Activated T-cell treated with anti-CD3 and anti-CD28 coated beads, Interleukin-2, amount 50 U/mL, for 24 hours (primary cell): ENCODE data around the gene GPC5.

ENCODE experiments used
- DNase-seq: peaks from one replicate; pipeline ENCODE4 v3.0.0-alpha.2; 2020
- H3K27ac Mint-ChIP-seq: 2 replicates; pipeline ENCODE4 v1.8.0; 2020; ENCODE audit warnings: mild to moderate bottlenecking, mixed read lengths
- H3K27me3 Mint-ChIP-seq: 2 replicates; pipeline ENCODE4 v1.8.0; 2020; ENCODE audit warnings: mixed read lengths
- H3K36me3 Mint-ChIP-seq: 2 replicates; pipeline ENCODE4 v1.8.0; 2020; ENCODE audit warnings: low read depth, mixed read lengths
- H3K4me1 Mint-ChIP-seq: 2 replicates; pipeline ENCODE4 v1.8.0; 2020; ENCODE audit warnings: low read depth, mixed read lengths
- H3K4me3 Mint-ChIP-seq: 2 replicates; pipeline ENCODE4 v1.8.0; 2020; ENCODE audit warnings: mild to moderate bottlenecking, moderate library complexity, mixed read lengths
- H3K9me3 Mint-ChIP-seq: 2 replicates; pipeline ENCODE4 v1.8.0; 2020; ENCODE audit warnings: mixed read lengths

The GPC5 gene

GRCh38 chr13:92560883-92561282 is 1162.5 kb downstream of the GPC5 start:
- H3K36me3 Mint-ChIP-seq = no peaks in the 10 kb centered on the region
- no peaks in the 10 kb centered on the region for H3K27me3 Mint-ChIP-seq
- H3K4me1 Mint-ChIP-seq = no peaks in the 10 kb centered on the region
- no peak for DNase-seq
- H3K9me3 Mint-ChIP-seq = no peaks in the 10 kb centered on the region
- H3K4me3 Mint-ChIP-seq = no peak overlapping the region
- H3K27ac Mint-ChIP-seq = no peak overlapping the region

- no peaks in the 10 kb centered on the region for H3K27me3 Mint-ChIP-seq
- no peaks in the 10 kb centered on the region for H3K9me3 Mint-ChIP-seq
- no peaks in the 10 kb centered on the region for H3K36me3 Mint-ChIP-seq
- H3K4me3 Mint-ChIP-seq = no peak overlapping the region
- no peak for DNase-seq
- no peaks in the 10 kb centered on the region for H3K4me1 Mint-ChIP-seq
- H3K27ac Mint-ChIP-seq = no peak overlapping the region
Measured at GRCh38 chr13:92564942-92565341, 1166.5 kb downstream of the GPC5 start.

- Mint-ChIP-seq H3K36me3 (no peaks in the 10 kb centered on the region), H3K9me3 (no peaks in the 10 kb centered on the region), H3K4me3 (no peak overlapping the region), H3K4me1 (no peaks in the 10 kb centered on the region), H3K27me3 (no peaks in the 10 kb centered on the region), H3K27ac (no peak overlapping the region)
- DNase-seq = no peak
Measured at GRCh38 chr13:92566767-92567166, 1168.3 kb downstream of the GPC5 start.

- DNase-seq = no peak
- Mint-ChIP-seq H3K27me3 (no peaks in the 10 kb centered on the region), H3K4me1 (no peaks in the 10 kb centered on the region), H3K9me3 (no peaks in the 10 kb centered on the region), H3K27ac (no peak overlapping the region), H3K4me3 (no peak overlapping the region), H3K36me3 (no peaks in the 10 kb centered on the region)
Measured at GRCh38 chr13:92572190-92572589, 1173.8 kb downstream of the GPC5 start.

GRCh38 chr13:92573467-92574057 is 1175.1 kb downstream of the GPC5 start:
- H3K4me1 Mint-ChIP-seq = no peaks in the 10 kb centered on the region
- DNase-seq = no peak
- peaks cover 2% of the 10 kb centered on the region for H3K9me3 Mint-ChIP-seq
- H3K36me3 Mint-ChIP-seq = no peaks in the 10 kb centered on the region
- no peak overlapping the region for H3K27ac Mint-ChIP-seq
- H3K4me3 Mint-ChIP-seq = no peak overlapping the region
- H3K27me3 Mint-ChIP-seq = no peaks in the 10 kb centered on the region

- H3K4me3 Mint-ChIP-seq = no peak overlapping the region
- peaks cover 2% of the 10 kb centered on the region for H3K9me3 Mint-ChIP-seq
- H3K27ac Mint-ChIP-seq = no peak overlapping the region
- no peaks in the 10 kb centered on the region for H3K4me1 Mint-ChIP-seq
- no peaks in the 10 kb centered on the region for H3K27me3 Mint-ChIP-seq
- no peaks in the 10 kb centered on the region for H3K36me3 Mint-ChIP-seq
- DNase-seq = no peak
Measured at GRCh38 chr13:92574499-92574898, 1176.1 kb downstream of the GPC5 start.

- no peaks in the 10 kb centered on the region for H3K27me3 Mint-ChIP-seq
- H3K9me3 Mint-ChIP-seq = peaks cover 2% of the 10 kb centered on the region
- no peaks in the 10 kb centered on the region for H3K36me3 Mint-ChIP-seq
- no peak for DNase-seq
- H3K4me1 Mint-ChIP-seq = no peaks in the 10 kb centered on the region
- no peak overlapping the region for H3K4me3 Mint-ChIP-seq
- no peak overlapping the region for H3K27ac Mint-ChIP-seq
Measured at GRCh38 chr13:92575777-92576176, 1177.4 kb downstream of the GPC5 start.

GRCh38 chr13:92578358-92578757 is 1179.9 kb downstream of the GPC5 start:
- peaks cover 2% of the 10 kb centered on the region for H3K9me3 Mint-ChIP-seq
- H3K4me1 Mint-ChIP-seq = no peaks in the 10 kb centered on the region
- no peak overlapping the region for H3K27ac Mint-ChIP-seq
- H3K27me3 Mint-ChIP-seq = no peaks in the 10 kb centered on the region
- DNase-seq = no peak
- H3K36me3 Mint-ChIP-seq = no peaks in the 10 kb centered on the region
- H3K4me3 Mint-ChIP-seq = no peak overlapping the region

- no peak overlapping the region for H3K4me3 Mint-ChIP-seq
- no peaks in the 10 kb centered on the region for H3K36me3 Mint-ChIP-seq
- no peak for DNase-seq
- H3K27ac Mint-ChIP-seq = no peak overlapping the region
- H3K4me1 Mint-ChIP-seq = no peaks in the 10 kb centered on the region
- peaks cover 19% of the 10 kb centered on the region for H3K9me3 Mint-ChIP-seq
- no peaks in the 10 kb centered on the region for H3K27me3 Mint-ChIP-seq
Measured at GRCh38 chr13:92589955-92590354, 1191.5 kb downstream of the GPC5 start.

- Mint-ChIP-seq H3K4me1 (no peaks in the 10 kb centered on the region), H3K9me3 (peaks cover 22% of the 10 kb centered on the region), H3K4me3 (no peak overlapping the region), H3K27ac (no peak overlapping the region), H3K36me3 (no peaks in the 10 kb centered on the region), H3K27me3 (no peaks in the 10 kb centered on the region)
- DNase-seq = no peak
Measured at GRCh38 chr13:92590503-92590908, 1192.1 kb downstream of the GPC5 start.

GRCh38 chr13:92591117-92591516 is 1192.7 kb downstream of the GPC5 start:
- Mint-ChIP-seq H3K36me3 (no peaks in the 10 kb centered on the region), H3K9me3 (peaks cover 16% of the 10 kb centered on the region), H3K27me3 (no peaks in the 10 kb centered on the region), H3K4me1 (no peaks in the 10 kb centered on the region), H3K27ac (no peak overlapping the region), H3K4me3 (no peak overlapping the region)
- no peak for DNase-seq

GRCh38 chr13:92592757-92593156 is 1194.3 kb downstream of the GPC5 start:
- no peak overlapping the region for H3K27ac Mint-ChIP-seq
- H3K36me3 Mint-ChIP-seq = no peaks in the 10 kb centered on the region
- DNase-seq = no peak
- no peak overlapping the region for H3K4me3 Mint-ChIP-seq
- H3K9me3 Mint-ChIP-seq = peaks cover 16% of the 10 kb centered on the region
- no peaks in the 10 kb centered on the region for H3K4me1 Mint-ChIP-seq
- no peaks in the 10 kb centered on the region for H3K27me3 Mint-ChIP-seq

GRCh38 chr13:92602560-92602959 is 1204.1 kb downstream of the GPC5 start:
- Mint-ChIP-seq H3K36me3 (no peaks in the 10 kb centered on the region), H3K27me3 (no peaks in the 10 kb centered on the region), H3K27ac (no peak overlapping the region), H3K4me3 (no peak overlapping the region), H3K4me1 (no peaks in the 10 kb centered on the region), H3K9me3 (no peaks in the 10 kb centered on the region)
- no peak for DNase-seq

- Mint-ChIP-seq H3K27ac (no peak overlapping the region), H3K27me3 (no peaks in the 10 kb centered on the region), H3K9me3 (peaks cover 6% of the 10 kb centered on the region), H3K4me3 (no peak overlapping the region), H3K4me1 (no peaks in the 10 kb centered on the region), H3K36me3 (no peaks in the 10 kb centered on the region)
- no peak for DNase-seq
Measured at GRCh38 chr13:92609376-92609775, 1211.0 kb downstream of the GPC5 start.

- H3K4me1 Mint-ChIP-seq = no peaks in the 10 kb centered on the region
- no peak for DNase-seq
Measured at GRCh38 chr13:92612892-92613291, 1214.5 kb downstream of the GPC5 start.

GRCh38 chr13:92613921-92614320 is 1215.5 kb downstream of the GPC5 start:
- no peaks in the 10 kb centered on the region for H3K27me3 Mint-ChIP-seq
- no peak overlapping the region for H3K4me3 Mint-ChIP-seq
- no peak overlapping the region for H3K27ac Mint-ChIP-seq
- H3K36me3 Mint-ChIP-seq = no peaks in the 10 kb centered on the region
- no peaks in the 10 kb centered on the region for H3K4me1 Mint-ChIP-seq
- DNase-seq = no peak
- H3K9me3 Mint-ChIP-seq = peaks cover 2% of the 10 kb centered on the region

More at GRCh38 chr13:92612892-92613291, 1214.5 kb downstream of the GPC5 start:
- Mint-ChIP-seq H3K27ac (no peak overlapping the region), H3K9me3 (peaks cover 6% of the 10 kb centered on the region), H3K4me3 (no peak overlapping the region), H3K27me3 (no peaks in the 10 kb centered on the region), H3K36me3 (no peaks in the 10 kb centered on the region)
